ENCODE results near the gene SNX14.

GRCh38 chr6:85580118-85580877 is 13.4 kb downstream of the SNX14 start:
- TF ChIP-seq CTCF (IDR thresholded peaks at IDR 0.05) (no peak), REST (IDR thresholded peaks at IDR 0.05; ENCODE audit: insufficient read depth in 1 of 2, low read depth in 2 of 2, low read length in 1 of 2) (no peak)

Data from Panc1 (cell line).